ENCODE measurements around the gene NCOR1.
"Not testable (repeated sequence)": the region's sequence is repeated elsewhere in the genome, so short reads cannot be mapped to it uniquely, and the experiment has no call there.

Gene NCOR1

GRCh38 chr17:16197276-16197675 lies 18.1 kb downstream of the NCOR1 start:
- ATAC-seq = no peak

GRCh38 chr17:16194307-16194835 lies 21.0 kb downstream of the NCOR1 start:
- not testable (repeated sequence) for ATAC-seq

More at GRCh38 chr17:16197276-16197675, 18.1 kb downstream of the NCOR1 start:
- TF ChIP-seq ARNTL (CRISPR knock-in tag; IDR thresholded peaks at IDR 0.05; ENCODE audit: borderline replicate concordance, low read depth) (no peak), TCF4 (CRISPR knock-in tag; IDR thresholded peaks at IDR 0.05; ENCODE audit: borderline replicate concordance) (no peak), RARB (CRISPR knock-in tag; IDR thresholded peaks at IDR 0.05) (no peak), ZNF565 (CRISPR knock-in tag; conservative IDR thresholded peaks at IDR 0.05; ENCODE audit: low read depth) (no peak), ZNF8 (CRISPR knock-in tag; IDR thresholded peaks at IDR 0.05) (no peak), OSR1 (CRISPR knock-in tag; IDR thresholded peaks at IDR 0.05) (no peak), PPARA (CRISPR knock-in tag; IDR thresholded peaks at IDR 0.05; ENCODE audit: borderline replicate concordance) (no peak), CSRNP3 (CRISPR knock-in tag; IDR thresholded peaks at IDR 0.05) (no peak)

- ATAC-seq = no peak
- TF ChIP-seq OSR1 (CRISPR knock-in tag; IDR thresholded peaks at IDR 0.05) = no peak
- no peak for TF ChIP-seq TCF4 (CRISPR knock-in tag; IDR thresholded peaks at IDR 0.05; ENCODE audit: borderline replicate concordance)
- TF ChIP-seq ZFP3 (CRISPR knock-in tag; IDR thresholded peaks at IDR 0.05) = no peak
- TF ChIP-seq SNAI2 (CRISPR knock-in tag; IDR thresholded peaks at IDR 0.05) = no peak
Observed at GRCh38 chr17:16191604-16192003, 23.7 kb downstream of the NCOR1 start.

GRCh38 chr17:16190703-16191360 lies 24.5 kb downstream of the NCOR1 start:
- TF ChIP-seq ZC3H10 (CRISPR knock-in tag; IDR thresholded peaks at IDR 0.05) (no peak), ZNF8 (CRISPR knock-in tag; IDR thresholded peaks at IDR 0.05) (no peak), ZFP3 (CRISPR knock-in tag; IDR thresholded peaks at IDR 0.05) (no peak), GLIS3 (CRISPR knock-in tag; IDR thresholded peaks at IDR 0.05) (no peak), SNAI2 (CRISPR knock-in tag; IDR thresholded peaks at IDR 0.05) (no peak), ARNTL (CRISPR knock-in tag; IDR thresholded peaks at IDR 0.05; ENCODE audit: borderline replicate concordance, low read depth) (no peak), TCF4 (CRISPR knock-in tag; IDR thresholded peaks at IDR 0.05; ENCODE audit: borderline replicate concordance) (no peak), RARB (CRISPR knock-in tag; IDR thresholded peaks at IDR 0.05) (no peak)
- ATAC-seq = no peak

- no peak for ATAC-seq
- TF ChIP-seq CSDC2 (CRISPR knock-in tag; IDR thresholded peaks at IDR 0.05) (no peak), TOX (CRISPR knock-in tag; IDR thresholded peaks at IDR 0.05; ENCODE audit: borderline replicate concordance) (no peak), CREB5 (CRISPR knock-in tag; IDR thresholded peaks at IDR 0.05; ENCODE audit: low read depth) (no peak), ZFP3 (CRISPR knock-in tag; IDR thresholded peaks at IDR 0.05) (no peak), ARNTL (CRISPR knock-in tag; IDR thresholded peaks at IDR 0.05; ENCODE audit: borderline replicate concordance, low read depth) (no peak), OSR1 (CRISPR knock-in tag; IDR thresholded peaks at IDR 0.05) (no peak), SNAI2 (CRISPR knock-in tag; IDR thresholded peaks at IDR 0.05) (no peak), RARB (CRISPR knock-in tag; IDR thresholded peaks at IDR 0.05) (no peak), ZNF70 (CRISPR knock-in tag; IDR thresholded peaks at IDR 0.05) (no peak), POU6F1 (CRISPR knock-in tag; IDR thresholded peaks at IDR 0.05; ENCODE audit: borderline replicate concordance, low read depth) (no peak), PPARA (CRISPR knock-in tag; IDR thresholded peaks at IDR 0.05; ENCODE audit: borderline replicate concordance) (no peak), ZFP30 (CRISPR knock-in tag; IDR thresholded peaks at IDR 0.05) (no peak)
Observed at GRCh38 chr17:16189791-16190348, 25.5 kb downstream of the NCOR1 start.

GRCh38 chr17:16187642-16188041 lies 27.7 kb downstream of the NCOR1 start:
- no peak for TF ChIP-seq PATZ1 (CRISPR knock-in tag; IDR thresholded peaks at IDR 0.05; ENCODE audit: borderline replicate concordance)
- TF ChIP-seq GLIS3 (CRISPR knock-in tag; IDR thresholded peaks at IDR 0.05) = no peak
- no peak for ATAC-seq

Measured in SK-N-SH treated with all-trans-retinoic acid at 6 μM for 48 hours (cell line).